GM21423 (cell line): ENCODE data around the gene DIP2A.

Experiments
- ATAC-seq: cut with Tn5 transposase; IDR thresholded peaks from one replicate; pipeline ENCODE4 v1.9.1; 2021; ENCODE audit warnings: mild to moderate bottlenecking, moderate library complexity; ENCODE audit not compliant: unreplicated experiment

The DIP2A gene

DNA sequence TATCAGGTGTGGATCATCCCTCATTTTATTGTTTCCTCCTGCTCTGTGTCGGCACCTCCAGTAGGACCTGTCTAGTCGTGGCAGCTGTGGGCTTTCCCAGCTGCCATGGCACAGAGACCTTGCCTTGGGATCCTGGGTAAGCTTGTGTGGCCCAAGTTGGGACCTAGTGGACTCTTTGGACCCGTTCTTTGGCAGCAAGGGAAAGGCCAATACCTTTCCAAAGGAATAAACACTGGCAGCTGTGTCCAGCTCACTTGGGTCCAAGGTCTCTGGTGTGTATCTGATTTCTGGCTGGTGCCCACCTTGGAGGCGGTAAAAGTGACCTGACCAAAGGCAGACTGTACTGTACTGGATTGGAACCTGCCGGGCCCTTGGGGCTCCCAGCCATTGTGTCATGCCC is 21.8 kb downstream of the DIP2A start:
- ATAC-seq = no peak

DNA sequence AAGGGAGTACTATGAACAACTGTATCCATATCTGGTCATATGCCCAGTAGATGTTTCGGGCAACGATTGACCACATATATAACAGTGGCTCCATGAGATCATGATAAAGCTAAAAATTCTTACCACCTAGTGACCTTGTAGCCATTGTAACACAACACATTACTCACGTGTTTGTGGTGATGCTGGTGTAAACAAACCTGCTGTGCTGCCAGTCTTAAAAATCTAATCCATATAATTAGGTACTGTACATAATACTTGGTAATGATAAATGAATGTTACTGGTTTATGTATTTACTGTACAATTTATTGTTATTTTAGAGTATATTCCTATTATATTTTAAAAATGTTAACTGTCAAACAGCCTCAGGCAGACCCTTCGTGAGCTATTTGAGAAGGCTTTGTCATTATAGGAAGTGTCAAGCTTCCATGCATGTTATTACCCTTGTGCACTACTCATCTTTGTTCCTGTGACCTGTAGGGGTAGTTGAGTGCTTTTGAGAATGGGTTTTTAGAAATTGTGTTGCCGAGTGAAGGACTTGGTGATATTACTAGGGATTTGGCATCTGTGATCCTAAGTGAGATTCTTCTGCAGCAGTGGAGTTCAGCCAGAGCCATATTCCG is 23.6 kb downstream of the DIP2A start:
- ATAC-seq = no peak

DNA sequence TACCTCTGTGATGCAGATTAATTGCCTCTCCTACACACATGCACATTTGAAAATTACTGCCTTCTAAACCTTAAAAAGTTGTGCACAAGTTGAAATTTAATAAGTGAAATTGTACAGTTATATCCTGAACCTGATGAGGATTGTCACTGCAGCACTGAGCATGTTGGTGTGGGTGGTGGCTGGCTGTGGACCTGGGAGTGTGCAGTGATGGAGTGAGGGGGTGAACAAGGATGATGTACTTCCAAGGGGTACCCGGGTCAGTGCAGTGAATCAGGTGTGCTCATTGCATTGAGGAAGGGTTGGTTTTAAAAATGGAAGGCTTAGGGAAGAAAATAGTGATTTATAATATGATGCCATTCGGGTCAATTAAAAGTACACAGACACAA is 24.1 kb downstream of the DIP2A start:
- ATAC-seq = no peak

DNA sequence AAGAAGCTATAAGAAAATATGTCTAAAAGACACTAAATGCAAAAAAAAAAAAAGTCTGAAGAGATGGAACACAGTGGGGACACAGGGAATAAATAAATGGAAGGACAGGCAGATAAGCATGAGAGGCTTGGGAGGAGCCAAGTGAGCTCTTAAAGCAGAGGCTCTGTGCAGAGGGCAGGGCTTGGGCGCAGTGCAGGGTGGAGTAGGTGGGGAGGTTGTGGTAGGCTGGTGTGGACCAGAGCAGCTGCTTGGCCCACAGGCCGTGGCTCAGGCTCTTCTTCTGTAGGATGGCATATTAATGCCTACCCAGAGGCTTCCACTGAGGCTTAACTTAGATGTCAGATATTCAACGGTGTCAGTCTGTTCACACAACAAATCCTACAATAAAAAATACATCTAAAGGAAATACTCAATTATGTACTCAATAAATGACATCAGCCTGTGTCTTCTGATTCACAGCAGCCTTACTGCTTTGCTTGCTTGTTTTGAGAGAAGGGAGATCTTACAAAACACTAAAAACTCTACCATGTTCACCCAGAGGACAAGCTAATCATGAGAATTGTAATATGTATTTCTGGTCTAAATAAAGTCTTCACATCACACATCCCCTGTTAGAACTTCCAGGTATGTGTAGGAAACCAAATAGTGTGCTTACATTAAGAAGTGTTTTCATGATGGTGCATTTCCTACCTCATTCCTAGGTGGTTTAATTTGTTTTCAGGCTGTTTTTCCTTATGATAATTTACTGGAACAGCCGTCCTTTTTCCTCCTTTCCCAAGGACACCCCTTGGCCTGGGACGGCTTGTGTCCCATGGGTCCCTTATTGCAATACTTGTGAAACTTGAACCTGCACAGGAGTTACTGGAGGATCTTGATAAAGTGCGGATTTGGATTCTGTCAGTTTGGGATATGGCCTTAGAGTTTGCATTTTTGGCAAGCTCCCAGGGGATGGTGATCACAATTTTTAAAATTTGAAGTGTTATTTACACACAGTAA is 24.9 kb downstream of the DIP2A start:
- no peak for ATAC-seq

DNA sequence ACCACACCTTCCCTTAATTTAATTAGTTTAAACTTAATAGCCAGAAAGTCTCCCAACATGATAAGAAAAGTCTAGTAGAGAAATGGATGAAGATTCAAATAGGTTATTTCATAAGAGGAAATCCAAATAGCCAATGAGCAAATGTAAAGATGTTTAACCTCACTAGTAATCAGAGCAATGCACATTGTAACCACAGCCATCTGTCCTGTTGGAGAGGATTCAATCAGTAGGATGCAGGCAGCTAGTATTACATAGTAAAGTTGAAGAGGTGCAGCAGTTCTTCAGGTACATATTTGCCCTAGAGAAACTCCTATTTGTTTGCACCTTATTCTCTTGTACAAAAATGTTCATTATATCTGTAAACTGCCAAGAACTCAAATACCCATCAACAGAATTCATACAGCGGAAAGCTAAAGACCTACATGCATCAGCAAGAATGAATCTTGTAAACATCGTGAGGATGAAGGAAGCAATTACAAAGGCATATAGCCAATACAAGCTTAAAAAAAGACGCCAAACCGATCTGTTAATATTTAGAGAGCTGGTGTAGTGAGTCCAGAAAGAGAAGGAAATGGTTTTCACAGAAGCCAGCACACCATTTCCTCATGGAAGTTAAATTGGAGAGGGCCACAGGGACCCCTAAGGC is 27.9 kb downstream of the DIP2A start:
- ATAC-seq = no peak

DNA sequence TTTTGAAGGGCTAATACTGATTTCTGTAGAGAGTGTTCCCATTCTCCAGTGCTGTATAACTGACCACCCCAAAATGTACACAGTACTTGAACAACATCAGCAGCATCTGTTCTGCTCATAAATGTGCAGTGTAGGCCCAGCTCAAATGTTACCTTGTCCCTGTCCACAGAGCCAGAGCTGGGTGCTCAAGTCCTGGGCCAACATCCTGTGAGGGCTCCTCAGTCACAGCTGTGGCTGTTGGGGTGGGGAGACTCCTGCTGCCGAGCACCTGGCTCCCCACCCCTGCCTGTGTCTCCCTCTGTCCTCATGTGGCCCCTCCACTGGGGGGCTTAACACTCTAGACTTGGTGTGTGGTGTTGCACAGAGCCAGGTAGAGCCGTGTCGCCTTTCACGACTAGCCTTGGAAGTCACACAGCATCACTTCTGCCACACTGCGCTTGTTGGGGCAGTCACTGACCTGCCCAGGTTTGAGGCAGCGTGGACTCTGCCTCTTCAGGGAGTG is 30.5 kb downstream of the DIP2A start:
- no peak for ATAC-seq

DNA sequence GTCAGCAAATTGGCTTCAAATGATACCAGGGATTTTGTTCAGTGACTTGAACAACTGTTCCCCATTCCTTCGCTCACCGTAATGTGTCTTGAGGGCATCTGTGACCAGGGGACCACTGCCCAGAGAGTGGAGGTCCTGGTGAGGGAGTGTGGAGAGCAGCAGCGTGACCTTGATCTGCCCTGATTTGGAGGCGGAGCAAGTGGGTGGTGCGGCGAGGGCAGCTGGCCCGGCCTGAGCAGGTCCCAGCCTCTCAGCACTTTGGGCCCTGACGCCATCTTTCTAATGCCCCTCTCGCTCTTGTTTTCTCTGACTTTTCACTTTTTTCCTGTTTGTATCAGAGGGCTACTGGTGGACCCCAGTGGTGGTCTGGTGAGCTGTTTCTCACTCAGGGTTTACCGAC is 31.1 kb downstream of the DIP2A start:
- no peak for ATAC-seq

DNA sequence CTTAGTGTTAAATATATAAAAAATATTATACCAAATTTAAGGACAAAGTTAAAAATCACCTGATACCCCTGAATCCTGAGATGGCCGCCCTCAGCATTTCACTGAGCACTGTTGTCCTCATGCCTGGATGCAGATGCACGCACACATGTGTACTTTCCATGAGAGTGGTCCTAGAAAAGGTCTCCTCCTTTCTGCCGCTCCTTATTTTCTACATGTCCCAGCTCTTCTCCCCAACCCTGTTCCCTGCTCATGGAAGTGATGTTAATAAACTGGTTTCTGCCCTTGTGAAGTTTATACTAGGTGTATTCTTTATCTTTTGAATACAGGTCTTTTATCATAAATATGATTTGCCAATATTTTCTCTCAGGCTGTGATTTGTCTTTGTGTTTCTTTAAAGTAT is 32.9 kb downstream of the DIP2A start:
- ATAC-seq = no peak

DNA sequence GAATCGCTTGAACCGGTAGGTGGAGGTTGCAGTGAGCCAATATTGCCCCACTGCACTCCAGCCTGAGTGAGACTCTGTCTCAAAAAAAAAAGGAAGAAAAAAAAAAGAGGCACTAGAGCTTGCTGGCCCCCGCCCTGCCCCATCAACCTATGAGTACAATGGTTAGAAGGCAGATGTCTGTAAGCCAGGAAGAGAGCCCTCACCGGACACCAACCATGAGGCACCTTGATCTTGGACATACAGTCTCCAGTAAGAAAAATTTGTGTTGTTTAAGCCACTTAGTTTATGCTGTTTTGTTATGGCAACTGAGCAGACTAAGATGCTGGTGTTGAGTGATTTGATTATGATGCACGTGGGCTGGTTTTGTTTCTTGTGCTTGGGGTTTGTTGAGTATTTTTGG is 34.2 kb downstream of the DIP2A start:
- ATAC-seq = no peak

DNA sequence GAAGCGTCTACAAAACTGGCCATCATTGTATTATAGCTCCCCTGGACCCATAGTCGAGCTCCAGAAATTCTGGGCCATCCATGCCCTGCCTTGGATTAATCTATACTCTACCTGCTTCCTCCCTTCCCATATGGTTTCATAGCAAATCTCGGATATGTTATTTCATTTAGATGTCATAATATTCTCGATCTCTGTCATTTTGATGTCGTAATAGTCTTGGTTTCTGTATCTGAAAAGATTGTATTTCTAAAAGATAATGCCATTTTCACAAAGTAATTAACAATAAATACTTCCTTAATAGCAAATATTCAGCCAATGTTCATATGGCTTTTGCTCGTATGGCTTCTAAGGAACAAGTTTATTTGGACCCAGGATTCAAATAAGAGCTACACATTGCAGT is 35.1 kb downstream of the DIP2A start:
- ATAC-seq = no peak

DNA sequence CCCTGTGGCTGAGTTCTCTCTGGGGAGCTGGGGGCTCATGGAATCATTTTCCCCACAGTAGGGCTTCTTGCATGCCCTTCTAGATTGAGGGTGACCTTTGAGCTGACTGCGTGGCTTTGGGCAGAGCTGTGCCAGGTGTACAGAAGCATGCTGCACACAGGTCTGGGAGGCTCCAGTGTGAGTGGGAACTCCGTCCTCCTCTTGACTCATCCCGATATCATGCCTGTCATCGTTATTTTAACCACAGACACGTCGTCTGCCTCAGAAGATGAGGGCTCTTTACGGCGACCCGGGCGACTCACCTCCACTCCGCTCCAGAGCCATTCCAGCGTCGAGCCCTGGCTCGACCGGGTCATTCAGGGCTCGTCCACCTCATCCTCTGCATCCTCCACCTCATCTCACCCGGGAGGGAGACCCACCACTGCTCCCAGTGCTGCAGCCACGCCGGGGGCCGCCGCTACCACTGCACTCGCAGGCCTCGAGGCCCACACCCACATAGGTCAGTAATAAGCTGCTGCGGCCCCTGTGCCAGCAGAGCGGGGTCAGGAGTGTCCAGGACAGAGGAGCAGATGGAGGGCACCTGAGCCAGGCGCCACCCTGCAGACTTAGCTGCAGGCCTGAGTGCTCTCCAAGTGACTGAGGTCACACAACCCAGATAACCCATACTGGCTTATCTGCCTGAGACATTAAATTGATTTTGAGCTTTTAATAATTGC is 39.8 kb downstream of the DIP2A start:
- no peak for ATAC-seq

DNA sequence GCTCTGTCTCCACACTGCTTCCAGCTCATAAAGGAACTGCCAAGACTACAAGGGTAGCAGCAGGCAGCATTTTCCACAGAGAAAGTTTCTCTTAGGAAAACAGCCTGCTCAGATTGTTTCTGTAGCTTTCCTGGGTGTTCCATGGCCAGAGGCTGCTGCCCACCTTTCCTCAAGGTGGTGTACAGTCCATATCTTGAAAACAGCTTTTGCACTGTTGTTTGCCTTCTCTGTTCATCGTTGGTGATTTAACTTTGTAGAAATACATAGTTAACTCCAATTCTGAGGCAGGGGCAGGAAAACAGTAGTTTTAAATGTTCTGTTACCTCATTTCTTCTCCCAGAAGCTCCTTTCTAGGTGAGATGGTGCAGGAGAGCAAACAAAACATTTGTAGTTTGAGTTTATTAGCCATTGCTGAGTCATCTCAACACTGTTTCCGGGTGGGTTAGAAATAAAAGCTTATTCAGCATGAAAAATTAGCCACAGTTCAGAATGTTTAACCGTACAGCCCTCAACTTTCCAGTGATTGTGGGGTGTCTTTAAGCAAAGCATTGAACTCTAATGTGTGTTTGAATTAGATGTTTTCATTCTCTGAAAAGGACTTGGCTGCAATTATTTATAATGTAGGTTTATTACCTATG is 41.7 kb downstream of the DIP2A start:
- no peak for ATAC-seq

DNA sequence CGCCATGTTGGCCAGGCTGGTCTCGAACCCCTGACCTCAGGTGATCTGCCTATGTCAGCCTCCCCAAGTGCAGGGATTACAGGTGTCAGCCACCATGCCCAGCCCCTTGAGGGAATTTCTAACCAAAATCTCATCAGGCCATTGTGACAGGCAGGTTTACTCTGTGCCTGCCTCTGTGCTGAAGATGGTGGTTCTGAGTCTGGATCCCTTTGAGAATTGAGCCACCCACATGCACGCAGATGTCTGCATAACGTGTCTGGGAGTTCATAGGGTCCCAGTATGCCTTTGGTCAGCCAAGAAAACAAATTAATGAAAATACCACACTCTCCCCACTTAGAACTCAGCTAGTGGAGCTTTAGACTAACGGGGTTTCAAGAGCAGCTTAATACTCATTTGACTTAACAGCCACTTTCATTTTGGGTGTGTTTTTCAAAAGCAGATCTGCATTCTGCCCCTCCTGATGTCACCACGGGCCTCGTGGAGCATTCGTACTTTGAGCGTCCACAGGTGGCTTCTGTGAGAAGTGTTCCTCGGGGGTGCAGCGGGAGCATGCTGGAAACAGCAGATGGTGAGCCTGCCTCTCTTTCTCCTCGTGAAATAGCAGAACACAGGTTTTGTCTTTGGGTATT is 45.3 kb downstream of the DIP2A start:
- ATAC-seq = no peak

DNA sequence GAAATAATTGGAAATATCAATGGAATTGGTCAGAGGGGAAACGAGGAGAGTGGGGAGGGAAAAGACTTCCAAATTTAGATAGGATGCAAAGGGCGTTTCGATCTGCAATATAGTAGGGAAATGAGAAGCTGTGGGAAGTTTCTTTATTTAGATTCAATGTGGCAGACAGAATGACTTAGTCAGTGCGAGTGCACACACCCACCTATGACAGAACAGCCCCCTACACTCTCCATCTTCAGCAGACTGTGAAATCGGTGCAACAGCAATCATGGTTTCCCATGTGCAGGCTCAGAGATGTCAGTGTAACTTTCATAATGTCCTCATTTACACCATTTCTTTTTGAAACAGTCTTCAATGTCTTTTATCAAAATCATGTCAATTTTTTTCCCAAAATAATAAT is 46.0 kb downstream of the DIP2A start:
- ATAC-seq = no peak

DNA sequence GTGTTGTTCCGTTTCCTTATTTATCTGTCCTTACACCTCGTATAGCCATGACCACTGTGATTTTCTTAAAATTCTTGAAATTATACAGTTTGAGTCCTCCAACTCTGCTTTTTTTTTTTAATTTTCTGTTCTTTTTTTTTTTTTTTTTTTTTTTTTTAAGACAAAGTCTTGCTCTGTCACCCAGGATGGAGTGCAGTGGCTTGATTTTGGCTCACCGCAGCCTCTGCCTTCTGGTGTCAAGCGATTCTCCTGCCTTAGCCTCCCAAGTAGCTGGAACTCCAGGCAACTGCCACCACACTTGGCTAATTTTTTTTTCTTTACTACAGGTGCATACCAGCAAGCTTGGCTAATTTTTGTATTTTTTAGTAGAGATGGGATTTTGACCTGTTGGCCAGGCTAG is 48.9 kb downstream of the DIP2A start:
- no peak for ATAC-seq

DNA sequence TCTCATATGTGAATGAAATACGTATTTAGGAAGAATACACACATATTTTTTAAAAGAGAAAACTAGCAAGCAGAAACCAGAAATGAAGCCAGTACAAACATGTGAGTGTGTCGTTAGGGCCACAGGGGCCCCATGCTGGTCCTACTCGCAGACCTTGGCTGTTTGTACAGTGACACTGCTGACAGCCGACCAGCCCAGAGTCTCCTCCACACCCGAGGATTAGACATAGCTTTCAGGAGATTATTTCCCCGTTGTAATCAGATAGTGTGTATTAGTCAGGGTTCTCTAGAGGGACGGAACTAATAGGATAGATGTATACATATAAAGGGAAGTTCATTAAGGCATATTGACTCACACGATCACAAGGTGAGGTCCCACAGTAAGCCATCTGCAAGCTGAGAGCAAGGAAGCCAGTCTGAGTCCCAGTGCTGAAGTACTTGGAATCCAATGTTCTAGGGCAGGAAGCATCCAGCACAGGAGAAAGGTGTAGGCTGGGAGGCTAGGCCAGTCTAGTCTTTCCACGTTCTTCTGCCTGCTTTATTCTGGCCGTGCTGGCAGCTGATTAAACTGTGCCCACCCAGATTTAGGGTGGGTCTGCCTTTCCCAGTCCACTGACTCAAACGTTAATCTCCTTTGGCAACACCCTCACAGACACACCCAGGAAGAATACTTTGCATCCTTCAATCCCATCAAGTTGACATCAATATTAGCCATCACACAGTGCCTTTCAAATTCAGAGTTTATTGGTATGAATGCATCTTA is 51.2 kb downstream of the DIP2A start:
- ATAC-seq = no peak

DNA sequence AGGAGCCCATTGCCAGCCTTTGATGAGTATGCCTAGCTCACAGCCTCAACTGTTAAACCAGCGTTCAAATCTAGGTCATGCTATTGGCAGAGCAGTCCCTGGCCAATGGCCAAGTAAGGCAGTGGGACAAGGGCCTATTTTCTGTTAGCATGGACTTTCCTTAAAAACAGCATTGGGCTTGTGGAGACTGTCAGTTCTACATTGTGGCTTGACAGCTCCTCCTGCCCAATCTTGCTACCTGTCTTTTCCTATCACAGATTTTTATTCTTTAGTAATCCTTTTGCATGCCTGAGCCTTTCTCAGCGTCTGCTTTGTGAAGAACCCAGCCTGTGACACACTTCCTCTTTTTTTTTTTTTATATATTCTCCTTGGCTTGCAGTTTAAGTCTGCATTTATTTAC is 56.4 kb downstream of the DIP2A start:
- no peak for ATAC-seq

DNA sequence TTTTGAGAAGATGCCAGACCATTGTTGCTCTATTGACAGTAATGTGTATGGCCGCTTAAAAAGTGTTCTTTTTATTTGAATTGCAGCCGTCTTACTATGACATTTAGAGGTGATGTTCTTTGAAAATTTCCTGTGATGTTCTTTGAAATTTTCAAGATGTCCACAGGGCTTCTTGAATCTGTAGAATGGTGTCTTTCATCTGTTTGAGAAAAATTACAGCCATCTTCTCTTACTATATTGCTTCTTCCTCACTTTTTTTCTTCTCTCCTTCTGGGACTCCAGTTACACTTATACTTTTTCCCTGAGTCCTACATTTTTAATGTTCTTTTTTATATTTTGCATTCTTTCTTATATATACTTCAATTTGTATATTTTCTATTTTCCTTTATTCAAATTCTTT is 57.4 kb downstream of the DIP2A start:
- ATAC-seq = no peak

DNA sequence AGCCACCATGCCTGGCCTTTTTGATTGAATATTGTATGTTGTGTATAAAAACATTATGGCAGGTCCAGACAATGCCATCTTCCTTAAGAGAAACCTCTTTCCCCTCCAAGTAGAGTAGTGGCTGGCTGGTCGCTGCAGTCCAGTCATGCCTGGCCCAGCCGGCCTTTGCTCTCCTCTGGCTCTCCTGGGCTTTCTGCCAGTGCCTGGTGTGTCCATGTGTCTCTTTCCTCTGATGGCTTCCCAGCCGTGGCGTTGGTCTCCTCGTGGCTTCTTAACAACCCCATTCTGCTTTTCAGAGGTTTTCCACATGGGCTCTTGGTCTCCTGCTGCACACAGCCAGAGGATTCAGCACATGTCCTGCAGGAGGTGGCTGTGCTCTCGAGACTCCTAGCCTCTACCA is 58.7 kb downstream of the DIP2A start:
- no peak for ATAC-seq
